ENCODE results near the gene TAS2R39. TPM values are rescaled to one million over a fixed set of nuclear protein-coding genes. Genes with fewer than 3 reads are reported as not detected.
"Not testable (repeated sequence)": the region's sequence is repeated elsewhere in the genome, so short reads cannot be mapped to it uniquely, and the experiment has no call there.

The TAS2R39 gene
- total and polyA plus RNA-seq, 2 experiments from 2014 or later = 0.21 TPM; not detected in 1

- not testable (repeated sequence) for H3F3A ChIP-seq (replicated peaks; ENCODE audit: low read depth); H3K27ac ChIP-seq (ENCODE audit: low read depth); H3K9me3 Mint-ChIP-seq; H3K27me3 Mint-ChIP-seq (ENCODE audit: insufficient read depth, low read depth, poor library complexity); H4K20me1 ChIP-seq (replicated peaks; ENCODE audit: insufficient read depth); H3K4me1 Mint-ChIP-seq; H3K36me3 ChIP-seq (ENCODE audit: insufficient read depth); H3K4me2 ChIP-seq; DNase-seq (ENCODE audit: low spot score); H3K9me2 ChIP-seq (ENCODE audit: insufficient read depth); ATAC-seq; H3K4me1 ChIP-seq (ENCODE audit: insufficient read depth); H3K4me3 ChIP-seq; H3K79me2 ChIP-seq (replicated peaks; ENCODE audit: insufficient read depth); H2AFZ ChIP-seq; H3K4me3 Mint-ChIP-seq; H3K27ac Mint-ChIP-seq; H3K27me3 ChIP-seq (ENCODE audit: insufficient read depth); H3K36me3 Mint-ChIP-seq (ENCODE audit: low read depth)
Observed at GRCh38 chr7:143213478-143213877, 30.3 kb downstream of the TAS2R39 start.

GRCh38 chr7:143214789-143215679 lies 31.8 kb downstream of the TAS2R39 start:
- Histone ChIP-seq H3K36me3 (ENCODE audit: insufficient read depth) (no peaks in the 10 kb centered on the region), H3K4me1 (ENCODE audit: insufficient read depth) (no peaks in the 10 kb centered on the region), H3F3A (replicated peaks; ENCODE audit: low read depth) (no peaks in the 10 kb centered on the region), H3K9me2 (ENCODE audit: insufficient read depth) (no peaks in the 10 kb centered on the region), H4K20me1 (replicated peaks; ENCODE audit: insufficient read depth) (no peaks in the 10 kb centered on the region), H3K4me3 (no peak overlapping the region), H3K27me3 (ENCODE audit: insufficient read depth) (no peaks in the 10 kb centered on the region), H2AFZ (no peak overlapping the region), H3K4me2 (no peak overlapping the region), H3K79me2 (replicated peaks; ENCODE audit: insufficient read depth) (no peaks in the 10 kb centered on the region), H3K27ac (ENCODE audit: low read depth) (no peak overlapping the region)
- TF ChIP-seq EZH2 (IDR thresholded peaks at IDR 0.05; ENCODE audit: low read depth, unreplicated experiment) (no peak), JUNB (IDR thresholded peaks at IDR 0.05; ENCODE audit: unreplicated experiment) (no peak), ZNF331 (CRISPR knock-in tag; IDR thresholded peaks at IDR 0.05; ENCODE audit: low read depth) (no peak), CTCF (conservative IDR thresholded peaks at IDR 0.05; ENCODE audit: low read depth in 2 of 2) (peak; percentile 100), ZNF114 (CRISPR knock-in tag; IDR thresholded peaks at IDR 0.05) (no peak), NANOG (IDR thresholded peaks at IDR 0.05; ENCODE audit: borderline replicate concordance) (no peak), CREB1 (CRISPR knock-in tag; IDR thresholded peaks at IDR 0.05; ENCODE audit: low read depth) (peak; percentile 30; the same call in 1 of the 2 replicates)
- no peak overlapping the region for H3K4me3 Mint-ChIP-seq
- H3K36me3 Mint-ChIP-seq (ENCODE audit: low read depth) = no peaks in the 10 kb centered on the region; the same call in 2 of the 3 replicates
- H3K9me3 Mint-ChIP-seq = no peaks in the 10 kb centered on the region; the same call in 2 of the 3 replicates
- ATAC-seq (peak; percentile 94), DNase-seq (ENCODE audit: low spot score) (peak; percentile 95)
- no peak overlapping the region for H3K27ac Mint-ChIP-seq
- no peaks in the 10 kb centered on the region for H3K4me1 Mint-ChIP-seq
- no peaks in the 10 kb centered on the region for H3K27me3 Mint-ChIP-seq (ENCODE audit: insufficient read depth, low read depth, poor library complexity)

- no peak for ATAC-seq
- Histone ChIP-seq H2AFZ (no peak overlapping the region), H3K4me2 (no peak overlapping the region), H4K20me1 (replicated peaks; ENCODE audit: insufficient read depth) (no peaks in the 10 kb centered on the region), H3K27ac (ENCODE audit: low read depth) (no peak overlapping the region), H3K9me2 (ENCODE audit: insufficient read depth) (no peaks in the 10 kb centered on the region), H3F3A (replicated peaks; ENCODE audit: low read depth) (no peaks in the 10 kb centered on the region), H3K36me3 (ENCODE audit: insufficient read depth) (no peaks in the 10 kb centered on the region), H3K27me3 (ENCODE audit: insufficient read depth) (no peaks in the 10 kb centered on the region), H3K4me1 (ENCODE audit: insufficient read depth) (no peaks in the 10 kb centered on the region), H3K4me3 (no peak overlapping the region), H3K79me2 (replicated peaks; ENCODE audit: insufficient read depth) (no peaks in the 10 kb centered on the region)
- DNase-seq (ENCODE audit: low spot score) = no peak
- H3K4me1 Mint-ChIP-seq = no peaks in the 10 kb centered on the region
- no peaks in the 10 kb centered on the region for H3K27me3 Mint-ChIP-seq (ENCODE audit: insufficient read depth, low read depth, poor library complexity)
- no peak overlapping the region for H3K27ac Mint-ChIP-seq
- TF ChIP-seq ZNF331 (CRISPR knock-in tag; IDR thresholded peaks at IDR 0.05; ENCODE audit: low read depth) = no peak
- no peak for TF ChIP-seq NANOG (IDR thresholded peaks at IDR 0.05; ENCODE audit: borderline replicate concordance)
- no peak for TF ChIP-seq REST (IDR thresholded peaks at IDR 0.05; ENCODE audit: unreplicated experiment)
- TF ChIP-seq ZNF114 (CRISPR knock-in tag; IDR thresholded peaks at IDR 0.05) = no peak
- no peak for TF ChIP-seq POLR2AphosphoS5 (IDR thresholded peaks at IDR 0.05; ENCODE audit: low read depth)
- TF ChIP-seq CREB1 (CRISPR knock-in tag; IDR thresholded peaks at IDR 0.05; ENCODE audit: low read depth) = no peak
- TF ChIP-seq EZH2 (IDR thresholded peaks at IDR 0.05; ENCODE audit: low read depth, unreplicated experiment) = no peak
- H3K36me3 Mint-ChIP-seq (ENCODE audit: low read depth) = no peaks in the 10 kb centered on the region; the same call in 2 of the 3 replicates
- no peaks in the 10 kb centered on the region; the same call in 2 of the 3 replicates for H3K9me3 Mint-ChIP-seq
- no peak overlapping the region for H3K4me3 Mint-ChIP-seq
Observed at GRCh38 chr7:143216151-143216550, 32.9 kb downstream of the TAS2R39 start.

Data from GM23338 (cell line).